Jurkat, Clone E6-1 (cell line): ENCODE results near the gene COL5A1.
A peak's percentile ranks its signal among the peaks of the same experiment; 100 is the strongest.

Experiments used
- DNase-seq: peaks from one replicate; pipeline ENCODE4 v3.0.0-alpha.2; 2011; ENCODE audit warnings: low read depth, low spot score
- H3K4me3 ChIP-seq: 2 replicates; pipeline ENCODE4 v1.5.1; 2011; ENCODE audit warnings: mild to moderate bottlenecking, low read length, control low read depth, moderate library complexity

COL5A1 gene

GRCh38 chr9:134768332-134768708 lies 126.7 kb downstream of the COL5A1 start:
- no peak for DNase-seq
- no peak overlapping the region for H3K4me3 ChIP-seq

DNA sequence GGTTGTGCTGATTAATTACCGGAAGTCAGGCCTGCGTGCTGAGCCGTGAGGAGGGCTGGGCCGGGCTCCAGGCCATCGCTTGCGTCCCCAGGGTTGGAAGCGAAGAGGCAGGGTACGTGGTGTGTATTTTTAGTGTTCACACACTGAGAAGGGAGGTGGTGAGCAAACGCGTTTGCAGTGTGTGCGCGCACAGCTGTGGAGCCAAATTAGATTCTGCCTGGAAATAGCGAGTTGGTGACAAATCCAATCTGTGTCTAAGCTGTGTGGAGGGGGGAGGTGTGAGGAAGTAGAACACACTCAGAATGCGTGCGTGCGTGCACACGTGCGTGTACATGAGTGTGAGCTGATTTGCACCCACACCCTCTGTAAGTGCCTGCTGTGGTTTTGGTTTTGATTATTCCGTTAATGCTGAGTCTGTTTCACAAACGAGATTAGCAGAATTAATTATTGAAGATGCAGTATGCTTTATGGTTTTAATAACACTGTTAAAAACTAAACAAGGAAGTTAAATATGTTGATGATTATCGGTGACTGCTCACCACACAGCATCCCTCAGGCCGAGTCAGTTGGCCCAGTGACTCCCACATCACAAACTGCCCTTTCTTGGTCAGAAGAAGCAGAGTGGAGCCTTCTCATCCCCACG lies 127.2 kb downstream of the COL5A1 start:
- H3K4me3 ChIP-seq = no peak overlapping the region
- DNase-seq = no peak

- no peak overlapping the region for H3K4me3 ChIP-seq
- DNase-seq = no peak
Measured at GRCh38 chr9:134770972-134771971, 129.7 kb downstream of the COL5A1 start.

DNA sequence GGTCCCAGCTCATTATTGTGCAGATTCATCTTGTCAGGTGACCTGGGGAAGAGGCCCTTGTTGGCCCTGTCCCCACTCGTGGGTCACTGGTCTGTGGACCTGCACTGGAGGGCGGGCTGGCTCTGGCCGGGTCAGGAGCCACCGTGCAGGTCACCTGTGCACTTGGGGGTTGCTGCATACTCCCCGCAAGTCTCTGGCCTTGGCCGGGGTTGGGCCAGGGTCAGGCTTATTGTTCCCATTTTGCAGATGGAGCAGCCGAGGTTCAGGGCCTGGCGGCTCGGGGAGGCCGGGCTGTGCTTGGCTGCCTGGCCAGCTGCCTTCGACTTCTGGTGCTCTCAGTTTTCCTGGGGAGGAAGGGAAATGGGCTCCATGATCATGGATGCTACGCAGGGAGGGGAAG lies 130.7 kb downstream of the COL5A1 start:
- no peak overlapping the region for H3K4me3 ChIP-seq
- no peak for DNase-seq

- H3K4me3 ChIP-seq = no peak overlapping the region
- DNase-seq = no peak
Measured at GRCh38 chr9:134773842-134774241, 132.2 kb downstream of the COL5A1 start.

DNA sequence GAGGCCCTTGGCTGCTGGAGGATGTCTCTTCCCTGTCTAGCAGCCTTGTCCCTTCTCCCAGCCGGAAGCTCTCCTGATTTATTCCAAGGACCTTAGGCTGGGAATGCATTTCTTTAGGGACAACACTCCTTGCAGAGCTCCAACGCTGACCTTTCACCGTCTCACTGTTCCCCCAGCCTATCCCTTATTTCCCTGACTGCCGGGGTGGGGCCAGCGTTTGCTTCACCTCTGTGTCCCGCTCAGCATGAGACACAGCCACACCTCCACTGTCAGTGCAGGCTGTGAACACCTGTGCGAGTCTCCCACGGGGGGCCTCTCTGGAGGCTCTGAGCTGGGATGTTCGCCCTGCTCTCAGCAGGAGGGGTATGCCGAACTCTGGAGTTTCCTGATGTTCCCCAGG lies 132.8 kb downstream of the COL5A1 start:
- DNase-seq = no peak
- H3K4me3 ChIP-seq = no peak overlapping the region

DNA sequence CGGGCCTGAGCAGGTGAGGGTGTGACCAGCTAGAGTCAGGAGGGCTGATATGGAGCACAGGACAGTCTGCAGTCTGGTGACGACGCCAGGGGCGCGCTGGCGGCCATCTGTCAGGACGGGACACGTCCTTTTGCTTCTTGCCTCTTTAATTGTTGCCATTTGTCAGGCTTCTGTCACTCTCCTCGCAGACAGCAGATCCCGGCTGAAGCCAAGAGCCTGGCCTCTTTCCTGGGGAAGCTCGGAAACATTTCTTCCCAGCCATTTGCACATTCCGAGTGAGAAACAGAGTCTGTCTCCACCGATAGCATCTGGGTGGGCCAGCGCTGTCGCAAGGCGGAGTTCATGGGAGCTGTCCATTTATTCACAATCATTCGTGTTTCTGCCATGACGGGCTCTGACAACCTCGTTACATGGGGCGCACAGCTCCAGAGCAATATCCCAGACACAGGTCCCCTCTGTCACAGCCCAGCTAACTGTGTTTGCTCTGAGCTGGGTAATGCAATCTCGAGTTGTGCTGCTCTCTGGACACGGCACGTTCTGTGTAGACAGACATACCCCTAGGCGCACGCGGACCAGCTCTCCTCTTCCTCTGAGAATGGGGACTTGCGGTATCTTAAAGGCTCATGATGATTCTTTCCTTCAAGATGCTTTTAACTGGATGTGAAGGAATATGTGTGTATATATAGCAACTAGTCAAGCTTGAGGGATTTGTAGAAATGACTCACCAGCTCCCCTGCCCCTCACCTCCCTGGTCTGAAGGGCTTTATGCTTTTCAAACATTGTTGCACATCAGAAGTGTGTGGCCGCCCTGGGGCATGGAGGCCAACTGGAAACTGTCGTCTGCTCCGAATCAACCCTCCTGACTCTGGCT lies 133.7 kb downstream of the COL5A1 start:
- H3K4me3 ChIP-seq = no peak overlapping the region
- no peak for DNase-seq

- no peak for DNase-seq
- no peak overlapping the region for H3K4me3 ChIP-seq
Measured at GRCh38 chr9:134776080-134776796, 134.6 kb downstream of the COL5A1 start.

GRCh38 chr9:134777153-134777552 lies 135.6 kb downstream of the COL5A1 start:
- no peak for DNase-seq
- no peak overlapping the region for H3K4me3 ChIP-seq

- H3K4me3 ChIP-seq = no peak overlapping the region
- no peak for DNase-seq
Measured at GRCh38 chr9:134778156-134778555, 136.6 kb downstream of the COL5A1 start.

GRCh38 chr9:134778841-134779411 lies 137.3 kb downstream of the COL5A1 start:
- DNase-seq = no peak
- H3K4me3 ChIP-seq = no peak overlapping the region

DNA sequence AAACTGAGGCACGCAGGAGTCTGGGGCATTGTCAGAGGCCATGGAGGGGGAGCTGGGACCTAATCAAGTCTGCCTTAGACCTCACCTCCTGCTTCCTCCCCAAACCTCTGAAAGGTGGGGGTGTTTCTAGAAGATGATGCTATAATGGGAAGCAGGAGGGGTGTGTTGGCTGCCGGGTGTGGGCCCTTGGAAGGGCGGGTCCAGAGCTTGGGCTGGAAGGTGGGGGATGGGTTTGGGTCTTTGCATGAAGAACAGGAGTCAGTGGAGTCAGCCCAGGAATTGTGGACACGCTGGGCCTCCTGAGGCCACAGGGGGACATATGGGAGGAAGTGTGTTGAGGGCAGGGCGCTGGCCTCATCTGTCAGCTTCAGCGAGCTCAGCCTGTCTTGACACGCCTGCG lies 138.0 kb downstream of the COL5A1 start:
- no peak overlapping the region for H3K4me3 ChIP-seq
- DNase-seq = no peak

- no peak overlapping the region for H3K4me3 ChIP-seq
- peak; percentile 5 for DNase-seq
Measured at GRCh38 chr9:134781591-134782302, 140.1 kb downstream of the COL5A1 start.

- H3K4me3 ChIP-seq = no peak overlapping the region
- no peak for DNase-seq
Measured at GRCh38 chr9:134782921-134783698, 141.5 kb downstream of the COL5A1 start.

GRCh38 chr9:134783699-134784039 lies 142.1 kb downstream of the COL5A1 start:
- DNase-seq = no peak
- H3K4me3 ChIP-seq = no peak overlapping the region

GRCh38 chr9:134784577-134785305 lies 143.1 kb downstream of the COL5A1 start:
- H3K4me3 ChIP-seq = no peak overlapping the region
- no peak for DNase-seq
